HK-2 (cell line): Measurements from ENCODE around the gene PPP3CA.

Experiments used
- DNase-seq: peaks from one replicate; pipeline ENCODE4 v3.0.0-alpha.2; 2018; ENCODE audit not compliant: unreplicated experiment

The PPP3CA gene

GRCh38 chr4:101050088-101050836, 297.1 kb downstream of the PPP3CA start:
- DNase-seq = no peak

GRCh38 chr4:101049549-101050001, 297.8 kb downstream of the PPP3CA start:
- no peak for DNase-seq

GRCh38 chr4:101044766-101045165, 302.6 kb downstream of the PPP3CA start:
- DNase-seq = no peak

GRCh38 chr4:101042847-101043246, 304.5 kb downstream of the PPP3CA start:
- no peak for DNase-seq

GRCh38 chr4:101040776-101041175, 306.6 kb downstream of the PPP3CA start:
- DNase-seq = no peak

- no peak for DNase-seq
Observed at GRCh38 chr4:101039367-101039766, 308.0 kb downstream of the PPP3CA start.

GRCh38 chr4:101037938-101038413, 309.4 kb downstream of the PPP3CA start:
- no peak for DNase-seq

- no peak for DNase-seq
Observed at GRCh38 chr4:101037249-101037648, 310.1 kb downstream of the PPP3CA start.

- DNase-seq = no peak
Observed at GRCh38 chr4:101035487-101035886, 311.8 kb downstream of the PPP3CA start.

GRCh38 chr4:101033986-101034385, 313.3 kb downstream of the PPP3CA start:
- no peak for DNase-seq

- DNase-seq = no peak
Observed at GRCh38 chr4:101032541-101032940, 314.8 kb downstream of the PPP3CA start.

- DNase-seq = no peak
Observed at GRCh38 chr4:101031971-101032370, 315.4 kb downstream of the PPP3CA start.

GRCh38 chr4:101028886-101029285, 318.4 kb downstream of the PPP3CA start:
- DNase-seq = no peak

- no peak for DNase-seq
Observed at GRCh38 chr4:101027721-101028120, 319.6 kb downstream of the PPP3CA start.

GRCh38 chr4:101025755-101026154, 321.6 kb downstream of the PPP3CA start:
- no peak for DNase-seq

- no peak for DNase-seq
Observed at GRCh38 chr4:101022151-101023024, 324.9 kb downstream of the PPP3CA start.

GRCh38 chr4:101020956-101021355, 326.4 kb downstream of the PPP3CA start:
- no peak for DNase-seq

GRCh38 chr4:101019941-101020401, 327.4 kb downstream of the PPP3CA start:
- no peak for DNase-seq

GRCh38 chr4:101019313-101019712, 328.0 kb downstream of the PPP3CA start:
- no peak for DNase-seq

GRCh38 chr4:101018836-101019235, 328.5 kb downstream of the PPP3CA start:
- no peak for DNase-seq

- DNase-seq = no peak
Observed at GRCh38 chr4:101014417-101014816, 332.9 kb downstream of the PPP3CA start.

GRCh38 chr4:101010987-101011386, 336.3 kb downstream of the PPP3CA start:
- no peak for DNase-seq

GRCh38 chr4:101009471-101009870, 337.9 kb downstream of the PPP3CA start:
- DNase-seq = no peak
